EH (cell line): ENCODE results near the gene MGRN1.

ENCODE experiments used
- DNase-seq: peaks from one replicate; pipeline ENCODE4 v3.0.0-alpha.2; 2015; ENCODE audit warnings: low read depth

The MGRN1 gene

DNA sequence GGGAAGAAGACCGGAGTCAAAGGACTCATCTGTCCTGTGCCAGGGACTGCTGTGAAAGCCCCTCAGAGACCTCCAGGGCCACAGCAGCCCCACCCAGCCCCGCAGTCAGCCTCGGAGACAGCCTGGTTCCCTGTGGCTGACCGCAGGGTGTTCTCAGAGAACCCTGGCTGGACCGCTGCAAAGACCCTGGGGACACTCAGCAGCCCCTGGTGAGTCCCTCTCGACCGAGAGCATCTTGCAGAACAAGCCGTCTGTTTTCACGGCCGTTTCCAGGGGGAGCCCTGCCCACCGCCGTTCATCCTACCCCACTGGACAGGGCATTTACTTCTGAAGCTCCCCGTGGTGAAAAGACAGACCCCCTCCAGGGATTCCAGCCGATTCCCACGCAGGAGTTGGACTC lies 20.2 kb upstream of the MGRN1 start:
- no peak for DNase-seq

DNA sequence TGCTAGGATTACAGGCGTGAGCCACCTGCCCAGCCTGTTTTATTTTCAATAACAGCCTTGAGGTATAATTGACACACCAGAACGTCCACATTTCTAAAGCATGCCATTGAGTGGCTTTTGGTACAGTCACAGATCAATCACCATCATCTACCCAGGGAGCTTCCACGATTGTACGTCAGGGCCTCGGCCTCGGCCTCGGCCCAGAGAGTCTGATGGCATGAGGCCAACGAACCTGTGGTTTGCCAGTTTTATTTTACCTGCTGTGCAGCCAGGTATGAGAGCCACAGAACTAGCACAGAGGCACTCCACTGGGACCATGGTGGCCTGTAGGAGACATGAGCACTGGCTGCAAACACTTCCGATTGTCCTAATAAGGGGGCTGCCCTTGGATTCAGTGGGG lies 18.3 kb upstream of the MGRN1 start:
- DNase-seq = no peak

DNA sequence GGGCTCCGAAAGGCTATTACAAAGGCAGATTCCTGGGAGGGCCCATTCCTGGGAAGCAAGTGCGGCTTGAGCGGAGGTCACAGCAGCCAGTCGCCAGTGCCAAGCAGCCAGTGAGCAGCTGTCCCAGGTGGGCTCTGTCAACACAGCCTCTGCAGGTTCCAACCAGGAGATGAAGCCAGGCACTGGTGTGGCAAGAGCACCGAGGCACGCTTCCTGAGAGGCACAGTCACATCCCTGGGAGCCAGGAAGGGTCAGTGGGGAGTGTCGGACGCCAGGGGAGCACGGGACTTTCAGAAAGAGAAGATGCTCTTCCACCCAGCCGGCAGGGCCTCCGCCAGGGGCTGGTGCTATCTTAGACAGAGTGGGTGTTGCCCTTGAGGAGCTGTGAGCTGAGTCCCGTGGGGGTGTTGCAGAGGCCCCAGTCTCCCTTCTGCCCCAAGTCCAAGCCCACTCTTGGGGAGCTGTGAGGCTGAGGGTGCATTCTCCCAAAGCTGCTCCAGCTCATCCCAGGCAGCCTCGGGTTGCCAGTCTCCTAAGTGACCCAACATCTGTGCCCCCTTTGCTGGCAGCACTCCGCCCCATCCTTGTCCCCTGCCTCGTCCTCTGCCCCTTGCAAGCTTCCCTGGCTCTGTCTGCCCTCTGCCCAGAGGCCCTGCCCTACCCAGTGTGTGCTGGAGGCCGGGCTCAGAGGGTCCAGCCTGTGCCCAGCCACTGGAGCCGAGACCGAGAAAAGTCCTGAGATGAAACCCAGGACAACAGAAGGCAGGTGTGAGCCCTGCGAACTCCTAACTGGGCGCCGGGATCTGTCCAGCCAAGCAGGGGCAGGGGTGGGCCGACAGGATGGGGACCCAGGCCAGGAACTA lies 16.6 kb upstream of the MGRN1 start:
- DNase-seq = no peak

GRCh38 chr16:4608704-4608980 lies 16.0 kb upstream of the MGRN1 start:
- no peak for DNase-seq

GRCh38 chr16:4609200-4610010 lies 15.2 kb upstream of the MGRN1 start:
- no peak for DNase-seq

- no peak for DNase-seq
Observed at GRCh38 chr16:4610011-4611005, 14.3 kb upstream of the MGRN1 start.

GRCh38 chr16:4611337-4612021 lies 13.1 kb upstream of the MGRN1 start:
- no peak for DNase-seq

- DNase-seq = no peak
Observed at GRCh38 chr16:4612474-4612931, 12.1 kb upstream of the MGRN1 start.

DNA sequence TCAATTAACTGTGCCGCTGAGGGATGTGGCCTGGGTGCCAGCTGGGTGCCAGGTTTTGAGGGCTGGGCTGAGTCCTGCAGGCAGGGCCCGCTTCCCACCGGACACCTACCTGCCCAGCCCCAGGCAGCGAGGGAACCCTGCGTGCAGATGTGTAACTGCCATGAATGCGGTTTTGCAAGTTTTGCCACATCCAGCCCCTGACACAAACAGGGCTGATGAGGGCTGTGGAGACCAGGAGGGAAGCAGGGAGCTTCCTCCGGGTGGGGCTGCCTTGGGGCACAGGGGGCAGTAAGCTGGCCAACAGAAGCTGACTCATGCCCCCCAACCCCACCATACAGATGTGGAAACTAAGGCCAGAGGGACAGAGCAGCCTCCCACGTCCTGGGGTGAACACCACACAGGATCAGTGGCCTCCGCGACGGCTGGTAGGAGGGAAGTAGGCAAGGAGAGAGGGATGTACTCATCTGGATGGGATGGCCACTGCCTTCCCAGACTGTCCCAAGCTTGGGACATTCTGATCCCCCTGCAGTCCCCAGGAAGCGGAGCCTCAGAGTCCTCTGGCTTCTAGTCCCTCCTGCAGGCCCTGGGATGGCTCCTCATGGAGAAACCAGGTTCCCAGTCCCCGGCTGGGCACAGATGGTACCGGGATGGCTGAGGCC lies 11.5 kb upstream of the MGRN1 start:
- DNase-seq = peak; percentile 15

DNA sequence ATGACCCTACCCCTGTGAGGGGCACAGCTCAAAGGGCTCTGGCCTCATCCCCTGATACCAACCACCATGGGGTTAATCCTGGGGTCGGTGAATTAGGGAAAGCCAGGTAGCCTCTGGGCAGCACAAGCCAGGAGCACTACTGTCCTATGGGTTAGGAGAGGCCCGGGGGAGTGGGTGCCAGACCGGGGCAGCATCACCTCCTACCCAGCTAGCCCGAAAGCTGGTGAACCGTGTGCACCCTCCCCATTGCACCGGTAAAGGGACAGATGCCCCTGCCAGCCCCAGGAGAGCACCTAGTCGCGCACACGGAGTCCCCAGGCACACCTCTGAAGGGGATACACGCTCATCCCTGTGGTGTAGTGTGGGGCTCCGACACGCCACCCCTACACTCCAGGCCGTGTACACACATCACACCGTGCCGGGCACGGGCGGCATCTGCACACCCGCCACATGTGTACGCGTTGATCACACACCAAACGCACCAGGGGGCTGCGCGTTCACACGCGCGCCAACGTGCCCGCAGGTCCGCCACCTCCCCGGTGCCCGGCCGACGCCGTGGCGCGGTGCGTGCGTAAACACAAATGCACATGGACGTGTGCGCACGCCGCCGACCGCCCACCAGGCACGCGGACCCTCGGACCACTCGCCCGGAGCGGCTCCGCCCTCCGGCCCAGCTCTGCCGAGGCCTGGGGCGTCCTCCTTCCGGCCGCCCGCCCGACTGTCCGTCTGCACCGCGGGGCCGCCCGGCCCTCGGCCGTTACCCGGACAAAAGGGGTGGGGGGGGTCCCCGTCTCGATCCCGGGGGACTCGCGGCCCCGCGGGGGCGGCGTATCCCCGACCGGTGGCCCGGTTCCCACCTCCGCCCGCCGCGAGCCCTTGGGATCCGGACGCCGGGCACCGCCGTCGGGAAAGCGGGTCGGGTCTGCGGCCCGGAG lies 10.7 kb upstream of the MGRN1 start:
- peak; percentile 53 for DNase-seq

DNA sequence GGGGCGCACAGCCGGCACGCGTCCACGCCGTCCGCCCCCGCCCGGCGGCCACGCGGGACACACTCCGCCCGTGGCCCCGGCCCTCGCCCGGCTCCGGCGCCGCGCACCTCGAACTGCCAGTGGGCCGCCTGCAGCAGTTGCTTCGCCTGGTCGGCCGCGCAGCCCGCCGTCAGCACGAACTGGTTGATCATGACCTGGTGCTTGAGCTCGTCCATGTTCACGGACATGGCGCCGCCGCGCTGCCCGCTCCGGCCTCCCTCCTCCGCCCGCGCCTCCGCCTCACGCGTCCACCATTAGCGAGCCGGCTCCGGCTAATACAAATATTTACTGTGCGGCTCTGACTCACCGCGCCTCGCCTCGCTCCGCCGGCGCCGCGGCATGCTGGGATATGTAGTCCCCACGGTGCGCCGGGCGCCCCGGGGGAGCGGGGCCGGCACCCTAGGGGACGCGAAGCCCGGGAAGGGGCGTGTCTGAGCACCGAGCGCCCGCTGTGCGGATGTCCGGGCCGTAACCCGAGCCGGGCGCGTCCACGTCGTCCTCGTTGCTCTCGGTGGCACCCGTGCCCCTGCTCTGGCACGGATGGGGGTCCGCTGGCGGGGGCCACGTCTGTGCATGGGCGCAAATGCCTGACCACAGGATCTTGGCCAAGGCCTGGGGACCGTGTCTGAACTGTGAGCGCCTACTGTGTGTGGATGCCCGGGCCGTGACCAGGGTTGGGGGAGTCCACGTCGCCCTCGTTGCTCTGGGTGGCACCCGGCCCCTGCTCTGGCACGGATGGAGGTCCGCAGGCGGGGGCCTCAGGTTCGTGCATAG lies 9.8 kb upstream of the MGRN1 start, which contains the start of gene UBALD1:
Gene UBALD1, minus strand, starts transcription at position 318 of the 813 bp plus-strand sequence. Its CDS starts 91 bp downstream, at position 227.
- DNase-seq = peak; percentile 92

GRCh38 chr16:4615384-4616046 lies 9.1 kb upstream of the MGRN1 start:
- DNase-seq = no peak

- peak; percentile 100 for DNase-seq
Observed at GRCh38 chr16:4616047-4616811, 8.4 kb upstream of the MGRN1 start.

- no peak for DNase-seq
Observed at GRCh38 chr16:4617880-4618279, 6.7 kb upstream of the MGRN1 start.

DNA sequence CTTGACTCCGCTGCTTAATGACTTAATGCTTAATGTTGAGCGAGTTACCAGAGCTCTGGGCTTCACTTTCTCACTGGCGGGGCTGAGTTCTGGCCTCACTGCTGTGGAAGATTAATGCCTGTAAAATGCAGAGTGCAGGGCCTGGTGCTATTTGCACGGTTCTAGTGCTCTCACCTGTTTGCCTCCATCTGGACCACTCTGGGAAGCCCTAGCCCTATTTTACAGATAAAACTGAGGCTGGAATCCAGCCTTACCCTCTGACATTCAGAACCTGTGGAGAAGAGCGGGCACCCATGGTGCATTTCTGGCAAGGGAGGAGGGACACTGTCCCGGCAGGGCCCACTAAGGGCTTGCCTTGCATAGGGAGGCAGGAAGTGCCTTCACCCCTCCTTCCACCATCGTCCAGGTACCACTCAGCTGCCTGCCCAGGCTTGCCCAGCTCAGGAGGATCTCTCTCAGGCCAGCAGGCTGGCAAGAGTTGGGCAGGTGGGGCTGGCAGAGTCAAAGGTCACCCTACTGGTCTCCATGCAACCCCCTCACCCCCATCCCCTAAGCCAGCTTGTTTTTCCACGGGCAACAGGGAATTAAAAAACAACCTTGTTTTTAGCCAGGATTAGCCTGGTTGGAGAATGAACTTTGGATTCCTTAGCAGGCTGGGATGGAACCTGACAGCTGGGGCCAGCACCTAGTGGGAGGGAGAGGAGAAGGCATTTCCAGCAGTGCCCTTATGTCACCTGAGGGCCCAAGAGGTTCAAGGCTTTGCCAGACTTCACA lies 5.8 kb upstream of the MGRN1 start:
- no peak for DNase-seq

DNA sequence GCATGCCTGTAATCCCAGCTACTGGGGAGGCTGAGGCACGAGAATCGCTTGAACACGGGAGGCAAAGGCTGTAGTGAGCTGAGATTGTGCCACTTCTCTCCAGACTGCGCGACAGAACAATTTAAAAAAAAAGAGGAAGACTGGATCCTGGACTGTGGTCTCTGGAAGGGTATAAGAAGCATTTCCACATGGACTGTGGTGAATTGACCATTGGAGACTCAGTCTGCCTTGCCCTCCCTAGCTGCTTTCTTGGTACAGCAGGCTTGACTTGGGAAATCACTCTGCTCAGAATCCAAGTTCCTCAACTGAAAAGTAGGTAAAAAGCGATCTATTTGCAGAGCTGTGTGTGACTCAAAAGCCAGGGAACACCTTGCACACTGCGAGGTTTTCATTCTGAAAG lies 1.0 kb upstream of the MGRN1 start:
- DNase-seq = no peak
